Stimulated activated CD8-positive, alpha-beta memory T cell treated with anti-CD3 and anti-CD28 coated beads, Interleukin-7, amount 100 ng/mL, for 1 hour (primary cell): ENCODE measurements around the gene CGA.

Experiments used
- DNase-seq, 2 donors: peaks; one replicate each; pipeline ENCODE4 v3.0.0-alpha.2; 2020; ENCODE audit warnings: low read depth in 2 of 2

CGA gene

DNA sequence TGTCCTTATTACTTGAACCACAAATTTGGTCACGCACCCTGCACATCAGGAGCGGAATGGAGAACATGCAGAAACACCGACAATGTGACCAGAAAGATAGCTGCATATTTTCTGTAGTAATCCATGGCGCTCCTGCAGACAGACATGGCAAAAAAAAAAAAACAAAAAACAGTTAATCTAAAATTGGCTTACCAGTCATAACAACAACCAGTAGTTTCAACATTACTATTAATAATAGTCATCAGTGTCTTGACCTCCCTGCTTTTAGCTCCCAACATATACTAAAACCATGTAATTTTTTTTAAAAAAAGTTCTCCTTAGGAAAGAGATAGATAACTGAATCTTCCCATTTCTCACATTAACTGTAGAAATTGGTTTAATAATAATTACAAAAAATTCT, 6.8 kb downstream of the CGA start:
- DNase-seq, result no peak

DNA sequence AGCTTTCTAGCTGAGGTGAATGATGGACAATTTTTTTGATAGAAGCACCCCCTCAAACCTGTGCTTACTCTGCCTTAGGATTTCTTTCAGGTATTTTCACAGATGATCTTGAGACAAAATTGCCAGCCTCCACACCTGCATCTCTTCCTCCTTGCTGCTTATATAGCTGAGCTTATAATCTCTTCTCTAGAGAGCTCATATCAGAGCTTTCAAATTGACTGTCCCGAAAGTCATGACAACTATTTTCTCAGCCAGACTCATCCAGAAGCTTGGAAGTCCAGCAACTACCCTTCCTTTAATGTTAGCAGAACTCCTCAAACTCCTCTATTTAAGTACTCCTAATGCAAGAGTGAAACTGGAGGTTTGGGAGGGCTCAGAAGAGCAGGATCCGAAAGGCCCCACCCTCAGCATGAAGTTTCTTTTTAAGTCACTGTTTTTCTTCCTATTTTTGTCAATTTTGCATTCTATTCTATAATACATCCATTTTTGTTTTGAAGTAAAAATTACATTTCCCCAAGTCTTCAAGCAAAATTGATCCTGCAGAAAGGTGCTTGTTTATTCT, 12.7 kb downstream of the CGA start:
- DNase-seq, result no peak

DNA sequence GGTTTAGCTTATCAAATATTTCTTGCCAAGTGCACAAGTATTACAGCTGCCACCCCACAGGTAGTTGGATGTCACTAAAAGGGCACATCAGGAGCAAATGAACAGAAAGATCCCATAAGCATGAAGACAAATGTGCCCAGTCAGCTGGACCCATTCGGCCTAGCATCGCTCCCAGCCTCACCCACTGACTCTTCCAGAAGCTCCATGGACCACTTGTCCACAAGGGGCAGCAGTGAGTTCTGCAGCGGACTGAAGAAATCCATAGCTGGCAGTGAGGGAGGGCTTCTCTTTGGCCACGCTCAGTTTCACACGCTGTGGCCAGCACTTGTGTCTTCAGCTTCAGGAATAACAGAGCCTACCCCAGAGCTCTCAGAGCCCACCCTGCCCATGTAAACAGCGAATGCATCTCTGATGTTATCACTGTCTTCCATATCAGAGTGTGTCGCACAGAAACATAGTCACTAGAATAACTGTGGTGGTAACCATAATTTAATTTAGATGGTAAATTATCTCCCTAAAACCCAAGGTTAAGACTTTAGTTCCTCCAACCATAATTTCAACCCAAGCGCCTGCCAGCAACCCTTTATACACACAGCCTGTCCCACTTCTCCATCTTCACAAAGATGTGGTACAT, 15.8 kb downstream of the CGA start:
- peak in 1 of 2 donors; percentile 17 for DNase-seq

DNA sequence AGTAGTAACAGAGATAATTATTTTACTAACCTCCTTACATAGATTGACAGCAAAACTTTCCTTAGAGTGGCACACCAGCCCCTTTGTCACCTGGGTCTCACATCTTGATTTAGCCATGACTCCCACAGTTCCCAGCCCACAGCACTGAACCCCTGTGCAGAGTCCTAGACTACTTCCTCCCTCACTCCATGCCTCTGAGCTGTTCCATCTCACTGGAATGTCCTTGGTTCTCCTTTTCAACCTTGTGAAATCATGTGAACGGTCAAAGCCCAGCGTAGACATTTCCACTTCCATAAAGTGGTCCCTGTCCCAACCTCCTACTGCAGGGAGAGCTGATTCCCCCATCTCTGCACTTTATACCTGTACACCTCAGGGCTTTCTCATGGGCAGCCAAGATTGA, 19.7 kb downstream of the CGA start:
- DNase-seq, result no peak

DNA sequence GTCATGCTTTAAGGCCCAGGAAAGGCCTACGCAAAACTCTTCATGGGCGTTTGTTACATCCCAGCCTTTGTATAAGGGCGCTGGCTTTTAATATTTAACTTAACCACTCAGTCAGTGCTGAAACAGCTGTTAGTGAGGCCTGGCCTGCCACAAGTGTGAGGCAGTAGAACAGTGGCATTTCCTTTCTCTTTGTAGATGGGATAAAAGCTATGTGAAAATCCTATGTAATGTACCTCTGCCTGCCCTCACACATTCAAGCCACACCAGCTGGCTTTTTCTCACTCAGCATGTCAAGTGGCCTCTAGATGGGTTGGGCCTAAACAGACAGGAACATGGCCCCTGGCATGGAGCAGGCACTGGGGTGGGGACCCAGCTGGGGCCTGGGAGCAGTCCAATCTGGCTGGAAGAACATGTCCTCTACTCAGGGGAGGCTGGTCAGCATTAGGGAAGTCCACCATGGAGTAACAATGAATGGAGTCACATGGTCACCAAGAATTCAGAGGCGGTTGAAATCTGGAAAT, 20.7 kb downstream of the CGA start:
- DNase-seq, result no peak

DNA sequence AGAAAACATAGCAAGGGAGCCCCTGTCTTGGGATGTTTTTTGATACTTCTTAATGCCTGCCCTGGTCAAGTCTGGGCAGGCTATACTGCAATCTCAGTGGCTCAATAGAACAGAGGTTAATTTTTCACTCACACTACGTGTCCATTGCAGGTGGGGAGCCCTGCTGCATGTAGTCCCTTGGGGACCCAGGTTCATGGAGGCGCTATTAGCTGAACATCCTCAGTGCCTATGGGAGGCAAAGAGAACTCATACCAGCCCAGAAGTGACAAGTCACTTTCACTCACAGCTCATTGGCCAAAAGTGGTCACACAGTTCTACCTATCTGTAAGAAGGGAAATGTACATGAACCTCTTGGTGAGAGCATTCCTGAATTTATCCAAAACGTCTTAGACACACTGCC, 23.2 kb downstream of the CGA start:
- no peak for DNase-seq

DNA sequence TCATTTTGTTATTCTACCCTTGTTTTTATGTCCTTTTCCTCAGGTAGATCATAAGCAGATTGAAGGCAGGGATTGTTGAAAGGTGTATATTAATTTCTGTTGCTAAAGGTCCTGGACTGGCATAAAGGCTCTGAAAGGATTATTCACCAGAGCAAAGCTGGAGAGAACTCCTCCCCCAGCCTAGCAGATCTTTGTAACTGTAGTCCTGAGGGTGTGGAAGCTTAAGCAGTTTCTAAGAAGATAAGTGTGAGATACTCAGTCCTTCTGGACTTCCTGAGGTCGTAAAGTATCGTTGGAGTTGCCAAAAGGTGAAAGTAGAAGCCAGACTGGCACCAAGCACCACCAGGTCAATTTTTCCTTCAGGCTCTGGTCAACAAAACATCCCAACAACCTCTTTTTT, 24.2 kb downstream of the CGA start:
- DNase-seq, result no peak

DNA sequence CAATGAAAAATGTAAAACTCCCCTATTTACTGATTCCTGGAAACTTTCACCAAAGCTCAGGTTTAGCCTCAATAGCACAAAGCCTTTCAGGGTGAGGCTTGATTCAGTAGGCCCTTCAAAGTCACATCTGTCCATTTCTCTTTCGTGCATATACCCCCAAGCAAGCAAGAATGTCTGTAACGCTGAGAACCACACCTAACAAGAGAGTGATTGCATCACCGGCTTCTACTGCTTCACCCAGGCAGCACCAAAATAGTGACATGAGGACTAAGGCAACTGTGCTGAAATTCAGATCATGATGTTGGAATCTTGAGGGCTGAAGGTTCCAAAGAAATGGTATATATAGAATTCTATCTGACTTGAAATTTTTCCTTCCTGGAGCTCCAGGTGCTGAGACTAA, 26.1 kb downstream of the CGA start:
- no peak for DNase-seq

DNA sequence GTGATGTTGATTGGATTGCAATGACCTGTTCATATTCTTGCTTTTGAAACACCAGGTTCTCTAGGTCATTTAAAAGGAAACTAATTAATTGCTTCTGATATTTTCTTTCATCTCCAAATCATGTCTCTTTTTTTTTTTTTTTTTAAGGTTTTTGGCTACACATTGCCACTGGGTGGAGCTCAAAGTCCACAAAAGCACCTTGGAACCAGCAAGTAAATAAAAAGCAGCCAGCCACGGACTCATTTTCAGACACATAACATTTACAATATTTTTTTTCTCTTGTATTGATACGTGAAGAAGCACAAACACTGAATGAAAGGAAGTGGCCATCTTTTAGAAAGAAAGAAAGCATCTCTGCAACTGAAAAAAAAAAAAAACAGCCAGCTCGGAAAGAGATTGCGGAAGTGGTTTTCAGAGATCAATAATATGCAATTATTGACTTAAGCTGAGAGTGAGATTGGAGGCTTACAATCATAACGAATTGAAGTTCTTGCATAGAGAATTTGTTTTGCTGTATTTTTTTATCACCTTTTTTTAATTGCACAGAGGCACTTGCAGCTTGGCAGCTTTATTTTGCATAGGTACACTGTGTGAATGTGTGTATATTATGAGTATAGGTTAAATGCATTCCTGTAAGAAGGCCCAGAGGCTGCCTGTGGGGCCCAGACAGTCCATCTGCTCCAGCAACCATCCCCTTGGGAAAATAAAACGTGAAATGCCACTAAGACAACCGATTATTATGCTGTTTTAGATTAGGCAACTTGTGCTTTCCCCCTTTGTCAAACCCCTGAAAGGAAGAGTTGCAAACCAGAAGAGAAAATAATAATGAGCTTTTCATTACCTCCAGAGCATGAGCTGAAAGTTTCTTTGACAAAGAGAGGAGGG, 28.2 kb downstream of the CGA start:
- no peak for DNase-seq

DNA sequence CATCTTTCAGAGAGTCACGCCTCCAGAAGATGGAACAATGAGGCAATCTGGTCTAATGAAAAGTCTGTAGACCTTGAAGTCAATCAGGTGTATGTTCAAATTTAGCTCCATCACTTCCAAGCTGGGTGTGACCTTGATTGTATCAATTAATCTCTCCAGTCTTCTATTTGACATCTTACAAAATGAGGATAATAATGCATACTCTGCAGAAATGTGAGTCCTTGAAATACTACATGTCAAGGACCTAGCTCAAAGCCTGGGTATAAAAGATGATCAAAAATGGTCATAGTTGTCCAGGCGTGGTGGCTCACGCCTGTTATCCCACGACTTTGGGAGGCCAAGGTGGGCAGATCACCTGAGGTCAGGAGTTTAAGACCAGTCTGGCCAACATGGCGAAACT, 29.8 kb downstream of the CGA start:
- DNase-seq, result no peak

DNA sequence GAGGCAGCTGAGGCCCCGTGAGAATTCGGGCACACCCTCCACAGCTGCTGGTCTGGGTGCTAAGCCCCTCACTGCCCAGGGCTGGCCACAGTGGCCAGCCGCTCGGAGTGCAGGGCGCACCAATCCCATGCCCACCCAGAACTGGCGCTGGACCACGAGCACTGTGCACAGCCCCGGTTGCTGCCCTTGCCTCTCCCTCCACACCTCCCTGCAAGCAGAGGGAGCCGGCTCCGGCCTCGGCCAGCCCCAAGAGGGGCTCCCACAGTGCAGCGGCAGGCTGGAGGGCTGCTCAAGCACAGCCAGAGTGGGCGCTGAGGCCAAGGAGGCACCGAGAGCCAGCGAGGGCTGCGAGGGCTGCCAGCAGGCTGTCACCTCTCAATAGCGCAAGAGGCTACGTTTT, 35.0 kb downstream of the CGA start:
- DNase-seq, result no peak

DNA sequence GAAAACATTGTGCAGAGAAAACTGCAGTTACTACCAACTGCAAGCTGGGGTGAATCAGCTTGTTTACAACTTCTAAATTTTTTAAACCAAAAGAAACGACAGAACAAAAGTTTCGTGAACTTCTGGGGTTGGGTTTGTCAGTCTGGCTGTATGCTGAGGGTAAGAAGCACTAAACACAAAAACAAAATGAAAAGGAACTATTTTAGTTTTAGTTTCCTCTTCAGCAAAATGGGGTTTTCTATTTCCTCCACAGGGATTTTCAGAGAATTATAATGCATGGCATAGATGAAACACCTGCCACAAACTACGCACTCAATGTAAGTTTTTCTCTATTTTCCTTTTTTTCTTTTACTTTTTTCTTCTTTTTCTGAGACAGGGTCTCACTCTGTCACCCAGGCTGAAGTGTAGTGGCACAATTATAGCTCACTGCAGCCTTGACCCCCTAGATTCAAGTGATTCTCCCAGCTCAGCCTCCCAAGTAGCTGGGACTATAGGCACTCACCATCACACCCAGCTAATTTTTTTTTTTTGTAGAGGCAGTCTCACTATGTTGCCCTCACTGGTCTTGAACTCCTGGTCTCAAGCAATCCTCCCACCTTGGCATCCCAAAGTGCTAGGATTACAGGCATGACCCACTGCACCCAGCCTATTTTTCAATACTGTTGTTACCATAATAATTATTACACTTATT, 40.6 kb downstream of the CGA start:
- no peak for DNase-seq

DNA sequence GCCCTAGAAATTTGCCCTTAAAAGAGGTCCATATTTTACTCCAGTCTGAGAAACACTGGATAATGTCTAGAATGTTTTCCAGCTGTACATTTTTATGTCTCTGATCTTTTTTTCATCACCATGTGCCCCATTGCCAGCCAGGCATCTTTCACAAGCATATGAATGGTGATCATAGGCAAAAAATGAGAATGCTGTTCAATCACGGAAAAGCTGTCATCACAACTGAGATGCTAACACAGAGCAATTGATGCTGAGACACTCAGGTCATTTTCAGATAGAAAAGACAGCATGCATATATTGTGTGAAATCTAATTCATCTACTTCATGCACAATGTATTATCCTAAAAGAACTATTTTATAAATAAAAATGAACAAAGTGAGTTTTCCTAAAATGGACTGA, 41.6 kb downstream of the CGA start:
- no peak for DNase-seq

DNA sequence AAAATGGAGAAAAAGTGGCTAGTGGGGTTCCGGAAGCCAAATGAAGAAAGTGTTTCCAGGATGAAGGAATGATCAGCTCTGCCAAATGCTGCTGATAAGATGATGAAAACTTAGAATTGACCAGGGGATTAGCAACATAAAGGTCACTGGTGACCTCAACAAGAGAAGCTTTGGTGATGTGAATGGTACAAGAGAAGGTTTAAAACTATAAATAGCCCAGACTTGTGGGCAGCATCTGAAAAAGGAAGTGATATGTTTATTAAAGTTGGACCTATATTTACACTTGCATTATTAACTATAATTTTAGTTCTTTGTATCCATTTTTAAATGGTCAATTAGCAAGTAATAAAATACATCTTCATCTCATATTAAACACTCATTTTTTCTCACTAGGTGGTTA, 45.1 kb downstream of the CGA start:
- DNase-seq, result no peak

DNA sequence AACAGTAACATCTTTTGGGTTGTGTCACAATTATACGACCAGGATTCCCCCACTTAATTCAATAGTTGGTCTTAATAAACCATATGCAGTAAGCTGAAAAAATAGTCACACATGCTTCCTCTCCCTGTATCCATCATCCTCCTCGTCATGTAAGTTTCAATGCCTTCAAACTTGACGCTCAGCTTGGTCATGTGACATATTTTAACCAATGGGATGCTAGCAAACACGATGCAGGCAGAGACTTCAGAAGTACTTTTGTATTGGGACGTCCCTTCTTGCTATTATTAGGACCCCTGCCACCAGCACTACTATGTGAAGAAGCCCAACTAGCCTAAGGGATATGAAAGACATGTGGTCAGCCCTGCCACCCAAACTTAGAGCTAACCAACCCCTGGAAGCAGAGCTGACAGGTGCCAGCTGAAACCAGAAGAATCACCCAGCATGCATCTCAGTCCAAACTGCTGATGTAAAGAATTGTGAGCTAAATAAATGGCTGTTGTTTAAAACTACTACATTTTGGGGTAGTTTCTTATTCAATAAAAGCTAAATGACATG, 49.3 kb downstream of the CGA start:
- no peak for DNase-seq

DNA sequence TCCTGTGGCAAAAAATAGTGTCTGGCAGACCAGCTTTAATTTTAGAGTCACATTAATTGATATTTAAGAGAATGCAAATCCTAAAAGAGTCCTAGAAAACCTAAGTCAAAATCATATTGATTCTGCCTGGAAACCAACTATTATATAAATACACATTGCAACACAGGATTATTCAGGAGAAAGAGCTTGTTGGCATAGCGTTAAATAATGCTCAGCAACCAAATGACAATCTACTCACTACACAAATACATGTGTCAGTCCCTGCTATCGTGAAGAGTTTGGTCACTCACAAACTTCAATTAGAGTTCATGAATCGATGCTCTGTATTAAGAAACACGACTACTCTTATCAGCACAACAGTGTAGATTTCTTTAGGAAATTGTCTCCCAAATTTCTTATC, 54.2 kb downstream of the CGA start:
- DNase-seq, result no peak
